Heart left ventricle (tissue), 16 donors: ENCODE data around the gene SOX3. TPM values are rescaled to one million over a fixed set of nuclear protein-coding genes. Genes with fewer than 3 reads are reported as not detected.

Source experiments
- ATAC-seq, 4 donors: fragments of 200-7000 bp; cut with Tn5 transposase; one replicate each; pipeline ENCODE4 v1.9.1; 2020 to 2022; ENCODE audit warnings: moderate library complexity in 4 of 4, mild to moderate bottlenecking in 3 of 4, moderate number of reproducible peaks in 1 of 4
- DNase-seq, 5 donors: peaks; one replicate each; pipeline ENCODE4 v3.0.0-alpha.2; 2020
- H3K27ac ChIP-seq, 12 donors: fragments of 200-600 bp; sonication (generic) in 4 of 12; one replicate each; pipeline versions ENCODE4 v1.5.0 to v1.8.0; 2016 to 2022; ENCODE audit warnings: mild to moderate bottlenecking in 2 of 12
- H3K27me3 ChIP-seq, 9 donors: fragments of 200-600 bp; sonication (generic) in 2 of 9; one replicate each; pipeline versions ENCODE4 v1.5.1 to v1.8.0; 2016 to 2022; ENCODE audit warnings: mild to moderate bottlenecking in 3 of 9
- H3K36me3 ChIP-seq, 9 donors: fragments of 200-600 bp; sonication (generic) in 2 of 9; one replicate each; pipeline versions ENCODE4 v1.5.0 to v1.8.0; 2018 to 2022; ENCODE audit warnings: mild to moderate bottlenecking in 2 of 9
- H3K4me1 ChIP-seq, 12 donors: fragments of 200-600 bp; sonication (generic) in 4 of 12; one replicate each; pipeline versions ENCODE4 v1.5.0 to v1.8.0; 2016 to 2022; ENCODE audit warnings: mild to moderate bottlenecking in 3 of 12
- H3K4me3 ChIP-seq, 12 donors: fragments of 200-600 bp; sonication (generic) in 4 of 12; one replicate each; pipeline versions ENCODE4 v1.5.0 to v1.8.0; 2017 to 2022; ENCODE audit warnings: mild to moderate bottlenecking in 9 of 12, moderate library complexity in 4 of 12
- H3K9me3 ChIP-seq, 12 donors: fragments of 200-600 bp; sonication (generic) in 4 of 12; one replicate each; pipeline versions ENCODE4 v1.5.0 to v1.8.0; 2016 to 2022; ENCODE audit warnings: mild to moderate bottlenecking in 1 of 12
- CTCF ChIP-seq, 12 donors: fragments of 200-600 bp; sonication (generic) in 4 of 12; IDR thresholded peaks; one replicate each; pipeline versions ENCODE4 v1.5.0 to v1.8.0; 2018 to 2022; ENCODE audit warnings: antibody characterized with exemption in 12 of 12, mild to moderate bottlenecking in 5 of 12
- POLR2A ChIP-seq, 2 donors: fragments of 450-650 bp; IDR thresholded peaks; one replicate each; pipeline ENCODE4 v1.6.1; 2017; ENCODE audit warnings: antibody characterized with exemption in 2 of 2, mild to moderate bottlenecking in 2 of 2, moderate library complexity in 2 of 2
- WGBS, 4 donors: extraction: QIAGEN DNeasy Blood & Tissue Kit in 2 of 4; methylation state at CpG; one replicate each; pipeline versions ENCODE4 v1.1.5 to v1.1.7; 2013 to 2018; 5-methylcytosine and 5-hydroxymethylcytosine counted together
- intact Hi-C, 10 donors: fragments of 100-400 bp; cut with DNase I; formaldehyde crosslinking; loops; one replicate each; pipeline versions ENCODE4 v1.11.1 to v1.14.2; 2022
- long read RNA-seq, 3 donors: library from polyadenylated mRNA; unstranded; transcript quantifications; one replicate each; pipeline ENCODE4 v2.0.0, GENCODE V29; 2020 to 2021
- polyA plus RNA-seq, 2 donors: library from polyadenylated mRNA; stranded (reverse); fragments of 200-250 nt; gene quantifications; one replicate each; pipeline ENCODE4 v1.2.3, GENCODE V29; 2013
- total RNA-seq, 9 donors: library from RNA; depleted of rRNA in 2 of 9; stranded (reverse); fragments of >200 nt in 2 of 9; fragmentation: NEBNext Ultra II Directional in 3 of 9; extraction: Animal tissue kit (Norgen Biotek cat#: 25700) in 3 of 9; gene quantifications; one replicate each; pipeline versions ENCODE4 v1.1.0 to v1.2.4, GENCODE V29; 2016 to 2023
- donor health status: ischemic (EF 13 %, LVEDD 7.1; RV severe dilation, severe dysfunction).
- donor health status: healthy with polysubstance abuse.
- donor health status: DM: no; HTN: yes; CAD: no.
- donor health status: DM: no; HTN: no; CAD: no.
- donor health status: ischemic (EF 25% LVEDD 6.9; RV normal size, moderate dysfunction).
- donor health status: ischemic (EF 25% LVEDD 5.7; RV mildly dilated, moderate dysfunction).
- donor health status: healthy.
- donor health status: DM: yes; HTN: yes; CAD: no.
- donor health status: ischemic (EF 35%, LVEDD 5.7; RV mildly dilated, moderate dysfunction).
- donor health status: nonischemic (EF 11% LVEDD 7.7; RV severe dilation, severe dysfunction).
- donor health status: DM: yes; HTN: yes; CAD: no.
- donor health status: PGD.
- donor health status: ischemic (EF 29% LVEDD 5.4; RV normal size, mild dysfunction).
- donor health status: nonischemic (EF 23%, LVEDD 6.1; RV moderate dilation, normal function).

The SOX3 gene
- under 1 TPM in 1 of 9 donors, not detected in 8; 0.19 TPM for total RNA-seq
- polyA plus RNA-seq, result not detected
- long read RNA-seq, donor 1, result 0 reads
- long read RNA-seq, donor 2, result 0 reads
- long read RNA-seq, donor 3, result 0 reads

GRCh38 chrX:140504371-140505324 is at the start of gene SOX3:
TSS of gene SOX3 (minus strand) at chrX:140505069. CDS start at chrX:140505060, 9 bp downstream.
- TF ChIP-seq POLR2A (IDR thresholded peaks at IDR 0.05) (no peak), CTCF (IDR thresholded peaks at IDR 0.05) (no peak)
- no peaks in the 10 kb centered on the region for H3K36me3 ChIP-seq
- intact Hi-C loops, result loop anchor here in 3 of 10 donors (5.0 to 10.0 kb wide), 2 partner anchors 447 to 450 kb away; no protein-coding TSS in a partner anchor
- H3K27ac ChIP-seq, result no peak within 1 kb of the TSS
- peaks cover 10 to 97% (median 56%) of the 10 kb centered on the region in 9 donors for H3K27me3 ChIP-seq
- H3K9me3 ChIP-seq, result no peaks in the 10 kb centered on the region
- ATAC-seq (peak in 1 of 4 donors; percentile 10), DNase-seq (no peak)
- 2 to 42% (median 21%) methylated on average over 46 to 87 of the region's 87 CpGs for WGBS, 4 donors
- peaks cover 0 to 36% (median 0%) of the 10 kb centered on the region in 12 donors for H3K4me1 ChIP-seq
- peak within 1 kb of the TSS in 9 of 12 donors; percentile 5 to 45 (median 36) for H3K4me3 ChIP-seq

GRCh38 chrX:140548985-140549384 is 44.1 kb upstream of the SOX3 start:
- no peak for DNase-seq
- Histone ChIP-seq H3K27ac (no peak overlapping the region), H3K9me3 (no peaks in the 10 kb centered on the region), H3K4me3 (no peak overlapping the region), H3K27me3 (peaks cover 0 to 10% (median 0%) of the 10 kb centered on the region in 9 donors), H3K4me1 (no peaks in the 10 kb centered on the region), H3K36me3 (no peaks in the 10 kb centered on the region)
- ATAC-seq, result no peak
- intact Hi-C loops, result no loop called here
- TF ChIP-seq POLR2A (IDR thresholded peaks at IDR 0.05), result no peak
- TF ChIP-seq CTCF (IDR thresholded peaks at IDR 0.05), result no peak
- WGBS, 4 donors, result 75 to 95% (median 88%) methylated on average over 1 of the region's 1 CpG

- ATAC-seq (no peak), DNase-seq (no peak)
- WGBS, 4 donors, result 49 to 61% (median 59%) methylated on average over 5 of the region's 5 CpGs
- Histone ChIP-seq H3K4me1 (no peaks in the 10 kb centered on the region), H3K27me3 (peaks cover 0 to 43% (median 0%) of the 10 kb centered on the region in 9 donors), H3K4me3 (no peak overlapping the region), H3K27ac (no peak overlapping the region), H3K36me3 (no peaks in the 10 kb centered on the region), H3K9me3 (no peaks in the 10 kb centered on the region)
- intact Hi-C loops, result no loop called here
- TF ChIP-seq POLR2A (IDR thresholded peaks at IDR 0.05) (no peak), CTCF (IDR thresholded peaks at IDR 0.05) (no peak)
Measured at GRCh38 chrX:140526171-140526570, 21.3 kb upstream of the SOX3 start.

DNA sequence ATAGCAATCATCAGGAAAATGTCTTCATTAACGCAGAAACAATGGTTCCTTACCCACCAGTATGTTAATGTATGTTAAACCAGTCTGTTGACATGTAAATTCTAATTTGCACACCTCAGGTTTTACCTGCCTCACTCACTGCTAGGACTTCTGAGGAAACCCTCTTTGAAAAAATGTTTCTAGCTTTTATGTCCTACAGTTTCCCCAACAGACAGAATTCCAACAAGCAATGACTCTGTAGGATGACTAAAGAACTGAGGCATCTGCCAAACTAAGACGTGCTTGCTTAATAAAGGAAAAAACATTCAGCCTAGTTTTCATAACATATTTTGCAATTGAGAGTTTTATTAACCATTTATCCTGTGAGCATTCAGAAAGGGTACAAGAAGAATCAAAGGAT is 20.6 kb upstream of the SOX3 start:
- DNase-seq (no peak), ATAC-seq (no peak)
- H3K4me1 ChIP-seq, result no peaks in the 10 kb centered on the region
- TF ChIP-seq POLR2A (IDR thresholded peaks at IDR 0.05) (no peak), CTCF (IDR thresholded peaks at IDR 0.05) (no peak)
- H3K9me3 ChIP-seq, result no peaks in the 10 kb centered on the region
- intact Hi-C loops, result no loop called here
- H3K27ac ChIP-seq, result no peak overlapping the region
- no peak overlapping the region for H3K4me3 ChIP-seq
- 18 to 59% (median 41%) methylated on average over 2 of the region's 2 CpGs for WGBS, 4 donors
- no peaks in the 10 kb centered on the region for H3K36me3 ChIP-seq
- H3K27me3 ChIP-seq, result peaks cover 0 to 36% (median 0%) of the 10 kb centered on the region in 9 donors
